Natural killer cell (primary cell): ENCODE measurements around the gene LSM2. TPM values are rescaled to one million over a fixed set of nuclear protein-coding genes. Genes with fewer than 3 reads are reported as not detected.

ENCODE experiments used
- ATAC-seq, 3 donors: fragments of 150-1000 bp in 2 of 3; fragments of 200-7000 bp in 1 of 3; cut with Tn5 transposase; 1 replicate in 1 of 3; 2 replicates in 2 of 3; pipeline ENCODE4 v1.10.0; 2021; ENCODE audit warnings: mild to moderate bottlenecking in 2 of 3, moderate library complexity in 2 of 3
- DNase-seq, 2 donors: peaks; one replicate each; pipeline versions ENCODE4 v3.0.0 to v3.0.0-alpha.2; 2013 to 2021; ENCODE audit warnings: mixed read lengths in 1 of 2
- H3K27ac ChIP-seq: one replicate; pipeline ENCODE4 v1.5.1; 2013; ENCODE audit warnings: mild to moderate bottlenecking, low read length
- H3K27me3 ChIP-seq: one replicate; pipeline ENCODE4 v1.6.1; 2013; ENCODE audit warnings: low read length; ENCODE audit not compliant: control insufficient read depth, insufficient read depth
- H3K36me3 ChIP-seq: one replicate; pipeline ENCODE4 v1.6.1; 2013; ENCODE audit warnings: low read length; ENCODE audit not compliant: control insufficient read depth, insufficient read depth
- H3K4me1 ChIP-seq: one replicate; pipeline ENCODE4 v1.6.1; 2013; ENCODE audit warnings: low read length; ENCODE audit not compliant: control insufficient read depth, insufficient read depth
- H3K4me3 ChIP-seq: one replicate; pipeline ENCODE4 v1.5.1; 2013; ENCODE audit warnings: low read length
- H3K9me3 ChIP-seq: one replicate; pipeline ENCODE4 v1.6.1; 2013; ENCODE audit warnings: low read length; ENCODE audit not compliant: control insufficient read depth, insufficient read depth
- H3K27ac Mint-ChIP-seq, 2 donors: one replicate each; pipeline ENCODE4 v1.8.0; 2022; ENCODE audit warnings: mild to moderate bottlenecking in 2 of 2, mixed read lengths in 2 of 2, moderate library complexity in 1 of 2
- H3K27me3 Mint-ChIP-seq, 2 donors: one replicate each; pipeline ENCODE4 v1.8.0; 2022; ENCODE audit warnings: low read depth in 2 of 2, mixed read lengths in 2 of 2
- H3K36me3 Mint-ChIP-seq: one replicate; pipeline ENCODE4 v1.8.0; 2022; ENCODE audit warnings: mixed read lengths
- H3K4me1 Mint-ChIP-seq, 2 donors: one replicate each; pipeline ENCODE4 v1.8.0; 2022; ENCODE audit warnings: mixed read lengths in 2 of 2
- H3K4me3 Mint-ChIP-seq: one replicate; pipeline ENCODE4 v1.8.0; 2022; ENCODE audit warnings: mild to moderate bottlenecking, moderate library complexity, mixed read lengths
- H3K9me3 Mint-ChIP-seq, 2 donors: one replicate each; pipeline ENCODE4 v1.8.0; 2022; ENCODE audit warnings: mixed read lengths in 2 of 2
- WGBS: methylation state at CpG from one replicate; pipeline ENCODE4 v1.1.7; 2013; ENCODE audit warnings: missing lambda C conversion rate; ENCODE audit not compliant: insufficient coverage; 5-methylcytosine and 5-hydroxymethylcytosine counted together
- intact Hi-C: fragments of 100-400 bp; cut with micrococcal nuclease; formaldehyde crosslinking; loops from one replicate; pipeline ENCODE4 v1.14.2; 2022
- total RNA-seq, 4 donors: library from RNA; stranded (reverse); fragments of 120-200 nt in 1 of 4; gene quantifications; one replicate each; pipeline versions ENCODE4 v1.2.3 to v1.2.4, GENCODE V29; 2013 to 2022
- TF ChIP-seq, protein P1 (sequence below): fragments of 200-600 bp; IDR thresholded peaks from one replicate; pipeline ENCODE4 v1.8.0; 2022; ENCODE audit warnings: antibody characterized with exemption

LSM2 gene
- total RNA-seq, 3 donors from 2014 or later (not counting 1 experiment from before 2014, with no cell fraction given): 28.1 to 34.9 (median 29.2) TPM

DNA sequence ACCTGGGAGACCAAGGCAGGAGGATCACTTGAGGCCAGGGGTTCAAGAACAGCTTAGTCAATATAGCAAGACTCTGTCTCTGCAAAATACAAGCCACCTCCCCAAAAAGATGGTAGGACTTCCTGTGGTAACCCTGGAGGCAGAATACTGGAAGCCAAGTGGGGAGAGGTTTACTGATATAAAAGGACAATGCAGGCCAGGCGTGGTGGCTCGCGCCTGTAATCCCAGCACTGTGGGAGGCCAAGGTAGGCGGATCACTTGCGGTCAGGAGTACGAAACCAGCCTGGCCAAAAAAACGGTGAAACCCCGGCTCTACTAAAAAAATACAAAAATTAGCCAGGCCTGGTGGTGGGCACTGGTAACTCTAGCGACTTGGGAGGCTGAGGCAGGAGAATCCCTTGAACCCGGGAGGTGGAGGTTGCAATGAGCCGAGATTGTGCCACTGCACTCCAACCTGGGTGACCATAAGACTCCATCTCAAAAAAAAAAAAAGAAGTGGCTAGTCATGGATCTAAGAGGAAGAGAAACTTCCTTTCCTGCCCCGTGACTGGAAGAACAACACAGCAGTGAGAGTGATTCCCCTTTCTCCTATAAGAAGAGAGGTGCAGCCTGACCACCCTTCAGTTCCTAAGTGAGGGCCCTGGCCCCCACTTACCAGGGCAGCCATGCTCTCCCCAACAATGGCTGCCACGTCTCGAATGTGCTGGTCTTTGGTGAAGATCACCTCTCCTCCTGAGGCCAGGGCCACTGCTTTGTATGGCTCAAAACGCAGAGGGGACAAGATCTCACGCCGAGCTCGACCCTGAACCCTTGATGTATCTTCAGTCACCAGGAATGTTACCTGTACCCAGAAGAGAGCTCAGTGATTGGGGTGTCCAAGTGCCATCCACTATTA, 38.2 kb downstream of the LSM2 start:
- peaks cover 6 to 28% of the 10 kb centered on the region in 2 donors for H3K4me1 Mint-ChIP-seq
- no peak overlapping the region for H3K4me3 ChIP-seq
- H3K27me3 ChIP-seq: no peaks in the 10 kb centered on the region
- H3K4me1 ChIP-seq: peaks cover 33% of the 10 kb centered on the region
- H3K36me3 ChIP-seq: no peaks in the 10 kb centered on the region
- no peaks in the 10 kb centered on the region for H3K27me3 Mint-ChIP-seq
- no peak overlapping the region for H3K27ac ChIP-seq
- H3K36me3 Mint-ChIP-seq: no peaks in the 10 kb centered on the region
- no peaks in the 10 kb centered on the region for H3K9me3 ChIP-seq
- ATAC-seq: no peak
- DNase-seq: no peak
- TF ChIP-seq, protein P1, sequence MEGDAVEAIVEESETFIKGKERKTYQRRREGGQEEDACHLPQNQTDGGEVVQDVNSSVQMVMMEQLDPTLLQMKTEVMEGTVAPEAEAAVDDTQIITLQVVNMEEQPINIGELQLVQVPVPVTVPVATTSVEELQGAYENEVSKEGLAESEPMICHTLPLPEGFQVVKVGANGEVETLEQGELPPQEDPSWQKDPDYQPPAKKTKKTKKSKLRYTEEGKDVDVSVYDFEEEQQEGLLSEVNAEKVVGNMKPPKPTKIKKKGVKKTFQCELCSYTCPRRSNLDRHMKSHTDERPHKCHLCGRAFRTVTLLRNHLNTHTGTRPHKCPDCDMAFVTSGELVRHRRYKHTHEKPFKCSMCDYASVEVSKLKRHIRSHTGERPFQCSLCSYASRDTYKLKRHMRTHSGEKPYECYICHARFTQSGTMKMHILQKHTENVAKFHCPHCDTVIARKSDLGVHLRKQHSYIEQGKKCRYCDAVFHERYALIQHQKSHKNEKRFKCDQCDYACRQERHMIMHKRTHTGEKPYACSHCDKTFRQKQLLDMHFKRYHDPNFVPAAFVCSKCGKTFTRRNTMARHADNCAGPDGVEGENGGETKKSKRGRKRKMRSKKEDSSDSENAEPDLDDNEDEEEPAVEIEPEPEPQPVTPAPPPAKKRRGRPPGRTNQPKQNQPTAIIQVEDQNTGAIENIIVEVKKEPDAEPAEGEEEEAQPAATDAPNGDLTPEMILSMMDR: no peak
- 96% methylated on average over 18 of the region's 18 CpGs for WGBS
- intact Hi-C loops: loop anchor here (1.0 kb wide), 1 partner anchor 39 kb away; the partner anchor contains the start of gene DDAH2
- H3K9me3 Mint-ChIP-seq: no peaks in the 10 kb centered on the region
- no peak overlapping the region for H3K27ac Mint-ChIP-seq
- no peak overlapping the region for H3K4me3 Mint-ChIP-seq

DNA sequence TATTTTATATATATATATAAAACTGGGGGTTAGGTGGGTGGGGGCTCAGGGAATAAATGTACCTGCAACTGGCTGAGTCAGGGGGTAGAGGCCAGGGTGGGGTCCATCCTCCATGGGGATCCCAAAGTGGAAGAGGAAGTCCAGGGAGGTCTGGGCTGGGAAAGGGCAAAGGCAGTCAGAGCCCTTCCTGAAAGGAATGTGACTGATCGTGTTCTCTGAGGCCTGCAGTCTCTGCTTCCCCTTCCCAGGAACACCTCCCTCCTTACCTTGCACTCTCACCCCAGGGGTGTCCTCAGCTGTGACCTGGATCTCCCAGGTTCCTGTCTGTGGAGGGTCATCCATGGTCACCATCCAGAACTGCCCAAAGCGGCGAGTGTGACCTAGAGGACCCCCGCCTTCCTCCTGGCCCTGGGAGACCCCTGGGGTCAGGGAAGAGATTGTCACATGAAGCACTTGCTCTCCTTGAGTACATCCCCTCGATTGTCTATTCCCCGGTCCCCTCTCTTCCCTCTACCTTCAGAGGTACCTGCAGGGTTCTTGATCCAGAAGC, 39.6 kb downstream of the LSM2 start:
- 93% methylated on average over 6 of the region's 6 CpGs for WGBS
- no peak overlapping the region for H3K27ac ChIP-seq

DNA sequence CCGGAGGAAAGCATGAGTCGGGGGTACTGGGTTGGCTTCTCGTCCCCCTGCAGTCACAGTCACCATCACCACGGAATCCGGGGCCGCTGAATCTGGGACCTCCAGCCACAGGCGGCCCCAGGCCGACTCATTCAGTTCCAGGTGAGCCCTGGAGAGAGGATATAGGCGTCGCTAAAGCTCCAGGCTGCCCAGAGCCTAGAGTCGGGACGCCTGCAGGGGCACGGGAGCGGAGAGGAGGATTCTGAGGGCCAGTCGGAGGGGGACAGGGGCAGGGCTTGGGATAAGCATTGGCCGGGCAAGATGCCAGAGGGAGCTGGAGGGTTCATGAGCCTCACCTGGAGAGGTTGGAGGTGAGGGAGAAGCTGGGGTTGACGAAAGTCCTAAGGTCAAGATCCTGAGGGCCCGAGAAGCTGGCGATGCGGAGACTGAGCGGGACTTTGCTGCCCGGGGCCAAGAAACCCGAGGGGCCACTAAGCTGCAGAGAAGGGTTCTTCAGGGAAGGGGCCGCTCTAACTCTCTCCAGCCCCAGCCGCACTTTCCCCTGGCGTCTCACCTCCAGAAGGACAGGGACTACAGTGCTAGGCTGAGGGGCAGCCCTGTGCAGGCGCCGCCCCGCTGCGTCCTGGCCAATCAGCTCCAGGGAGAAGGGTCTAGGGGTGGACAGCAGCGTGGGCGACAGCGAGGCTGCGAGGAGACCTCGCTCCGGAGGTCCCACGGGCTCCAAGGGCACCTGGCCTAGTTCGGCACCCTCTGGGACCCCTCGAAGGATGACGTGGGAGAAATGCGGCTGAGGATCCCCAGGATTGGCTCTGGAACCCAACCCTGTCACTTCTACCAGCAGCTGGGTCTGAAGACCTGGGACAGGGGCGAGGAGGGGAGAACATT, 40.6 kb downstream of the LSM2 start:
- Mint-ChIP-seq H3K4me3 (no peak overlapping the region), H3K9me3 (no peaks in the 10 kb centered on the region), H3K4me1 (peaks cover 6 to 19% of the 10 kb centered on the region in 2 donors), H3K27ac (no peak overlapping the region), H3K27me3 (no peaks in the 10 kb centered on the region), H3K36me3 (no peaks in the 10 kb centered on the region)
- TF ChIP-seq, protein P1: no peak
- H3K27me3 ChIP-seq: no peaks in the 10 kb centered on the region
- 90% methylated on average over 42 of the region's 42 CpGs for WGBS
- H3K9me3 ChIP-seq: no peaks in the 10 kb centered on the region
- no peak overlapping the region for H3K27ac ChIP-seq
- no peak for DNase-seq
- H3K36me3 ChIP-seq: peaks cover 3% of the 10 kb centered on the region
- intact Hi-C loops: no loop called here
- no peak overlapping the region for H3K4me3 ChIP-seq
- no peak for ATAC-seq
- peaks cover 10% of the 10 kb centered on the region for H3K4me1 ChIP-seq

More for the DNA sequence above, 39.6 kb downstream of the LSM2 start:
- H3K36me3 Mint-ChIP-seq: no peaks in the 10 kb centered on the region
- DNase-seq (no peak), ATAC-seq (no peak)
- H3K4me1 ChIP-seq: peaks cover 19% of the 10 kb centered on the region
- H3K27ac Mint-ChIP-seq: no peak overlapping the region
- H3K9me3 Mint-ChIP-seq: no peaks in the 10 kb centered on the region
- H3K27me3 Mint-ChIP-seq: no peaks in the 10 kb centered on the region
- H3K36me3 ChIP-seq: no peaks in the 10 kb centered on the region
- H3K4me3 Mint-ChIP-seq: no peak overlapping the region
- no peaks in the 10 kb centered on the region for H3K9me3 ChIP-seq
- no peaks in the 10 kb centered on the region for H3K27me3 ChIP-seq
- peaks cover 6 to 23% of the 10 kb centered on the region in 2 donors for H3K4me1 Mint-ChIP-seq
- no peak overlapping the region for H3K4me3 ChIP-seq
- intact Hi-C loops: no loop called here
- TF ChIP-seq, protein P1: no peak
